WTC11 (cell line): Measurements from ENCODE around the gene ASIC2. TPM values are rescaled to one million over a fixed set of nuclear protein-coding genes. Genes with fewer than 3 reads are reported as not detected.
A peak's percentile ranks its signal among the peaks of the same experiment; 100 is the strongest.

ENCODE experiments used
- ATAC-seq: fragments of 200-7000 bp; cut with Tn5 transposase; 2 replicates; pipeline ENCODE4 v1.10.0; 2021; ENCODE audit warnings: mild to moderate bottlenecking, moderate library complexity
- Bru-seq: library from RNA; stranded (reverse); fragments of 400-500 nt; gene quantifications from one replicate; lab custom pipeline; 2021; lab: Mats Ljungman, UMichigan
- CTCF ChIA-PET: fragments of 300-600 bp; sonication (Branson Sonifier 250); formaldehyde crosslinking; loops from one replicate; lab custom pipeline; 2021; ENCODE audit warnings: antibody characterized with exemption; lab: Charles Lee
- POLR2A ChIA-PET: fragments of 350-600 bp; sonication (Branson Sonifier 250); formaldehyde crosslinking; loops from one replicate; lab custom pipeline; 2021; ENCODE audit warnings: antibody characterized with exemption; lab: Charles Lee
- DNase-seq: peaks from one replicate; pipeline ENCODE4 v3.0.0; 2021; ENCODE audit warnings: low spot score
- H3K27ac Mint-ChIP-seq: 2 replicates; pipeline ENCODE4 v1.8.0; 2021; ENCODE audit warnings: mixed read lengths
- H3K27me3 Mint-ChIP-seq: 2 replicates; pipeline ENCODE4 v1.8.0; 2021; ENCODE audit warnings: low read depth, mild to moderate bottlenecking, moderate library complexity, mixed read lengths
- H3K36me3 Mint-ChIP-seq: 2 replicates; pipeline ENCODE4 v1.8.0; 2021; ENCODE audit warnings: mixed read lengths
- H3K4me1 Mint-ChIP-seq: 2 replicates; pipeline ENCODE4 v1.8.0; 2022; ENCODE audit warnings: mixed read lengths
- H3K4me3 Mint-ChIP-seq: 2 replicates; pipeline ENCODE4 v1.8.0; 2021; ENCODE audit warnings: mild to moderate bottlenecking, moderate library complexity, mixed read lengths
- H3K9me3 Mint-ChIP-seq: 2 replicates; pipeline ENCODE4 v1.8.0; 2021; ENCODE audit warnings: mixed read lengths
- EMX1 ChIP-seq: fragments of 250-450 bp; sonication (Bioruptor Pico); IDR thresholded peaks from 2 replicates; pipeline ENCODE4 v1.8.0; 2021; ENCODE audit warnings: mild to moderate bottlenecking
- FOXP1 ChIP-seq: sonication (generic); formaldehyde crosslinking; IDR thresholded peaks from 2 replicates; pipeline ENCODE4 v1.8.0; 2022; ENCODE audit warnings: missing genetic modification reagents, mild to moderate bottlenecking, moderate library complexity, borderline replicate concordance
- HMGA2 ChIP-seq: fragments of 250-450 bp; sonication (Bioruptor Pico); IDR thresholded peaks from 2 replicates; pipeline ENCODE4 v1.4.0; 2021; ENCODE audit warnings: mild to moderate bottlenecking, moderate library complexity
- HMGXB4 ChIP-seq: sonication (generic); formaldehyde crosslinking; IDR thresholded peaks from 2 replicates; pipeline ENCODE4 v1.8.1; 2023; ENCODE audit warnings: mild to moderate bottlenecking, moderate library complexity, missing genetic modification reagents
- IRF2 ChIP-seq: sonication (generic); formaldehyde crosslinking; IDR thresholded peaks from 2 replicates; pipeline ENCODE4 v1.8.0; 2022; ENCODE audit warnings: low read depth, missing genetic modification reagents, borderline replicate concordance
- KAT7 ChIP-seq: sonication (generic); formaldehyde crosslinking; IDR thresholded peaks from 2 replicates; pipeline ENCODE4 v1.8.1; 2023; ENCODE audit warnings: missing genetic modification reagents, mild to moderate bottlenecking, borderline replicate concordance
- NR3C1 ChIP-seq: sonication (generic); formaldehyde crosslinking; conservative IDR thresholded peaks from 2 replicates; pipeline ENCODE4 v1.8.1; 2023; ENCODE audit warnings: low read depth, mild to moderate bottlenecking, missing genetic modification reagents
- PRDM15 ChIP-seq: sonication (generic); formaldehyde crosslinking; IDR thresholded peaks from 2 replicates; pipeline ENCODE4 v1.8.0; 2022; ENCODE audit warnings: missing genetic modification reagents
- SMAD3 ChIP-seq: sonication (generic); formaldehyde crosslinking; IDR thresholded peaks from 2 replicates; pipeline ENCODE4 v1.8.0; 2022; ENCODE audit warnings: missing genetic modification reagents, mild to moderate bottlenecking, borderline replicate concordance
- SOX15 ChIP-seq: fragments of 250-450 bp; sonication (Bioruptor Pico); IDR thresholded peaks from 2 replicates; pipeline ENCODE4 v1.9.0; 2021; ENCODE audit warnings: mild to moderate bottlenecking
- USF1 ChIP-seq: sonication (generic); formaldehyde crosslinking; IDR thresholded peaks from 2 replicates; pipeline ENCODE4 v1.8.0; 2022; ENCODE audit warnings: mild to moderate bottlenecking, missing genetic modification reagents
- ZBTB21 ChIP-seq: sonication (generic); formaldehyde crosslinking; IDR thresholded peaks from 2 replicates; pipeline ENCODE4 v1.8.1; 2023; ENCODE audit warnings: mild to moderate bottlenecking, missing genetic modification reagents, borderline replicate concordance
- ZNF121 ChIP-seq: sonication (generic); formaldehyde crosslinking; IDR thresholded peaks from 2 replicates; pipeline ENCODE4 v1.8.0; 2023; ENCODE audit warnings: missing genetic modification reagents
- ZNF263 ChIP-seq: sonication (generic); formaldehyde crosslinking; IDR thresholded peaks from 2 replicates; pipeline ENCODE4 v1.8.1; 2022; ENCODE audit warnings: low read depth, mild to moderate bottlenecking, moderate library complexity, missing genetic modification reagents
- ZNF281 ChIP-seq: sonication (generic); formaldehyde crosslinking; IDR thresholded peaks from 2 replicates; pipeline ENCODE4 v1.8.0; 2023; ENCODE audit warnings: mild to moderate bottlenecking, missing genetic modification reagents
- ZNF425 ChIP-seq: fragments of 250-450 bp; sonication (Bioruptor Pico); conservative IDR thresholded peaks from 2 replicates; pipeline ENCODE4 v1.9.0; 2021; ENCODE audit warnings: mild to moderate bottlenecking
- ZNF512 ChIP-seq: sonication (generic); formaldehyde crosslinking; IDR thresholded peaks from 2 replicates; pipeline ENCODE4 v1.8.1; 2022; ENCODE audit warnings: missing genetic modification reagents, borderline replicate concordance
- ZSCAN18 ChIP-seq: fragments of 250-450 bp; sonication (Bioruptor Pico); IDR thresholded peaks from 2 replicates; pipeline ENCODE4 v2.1.2; 2022; ENCODE audit warnings: mild to moderate bottlenecking, moderate library complexity
- long read RNA-seq, 3 experiments: library from RNA in 1 of 3; library from capped mRNA in 1 of 3; library from polyadenylated mRNA in 1 of 3; unstranded in 2 of 3; stranded (forward) in 1 of 3; transcript quantifications; one replicate each; pipeline ENCODE4 v2.0.0, GENCODE V29; 2021
- total RNA-seq: library from RNA; stranded (reverse); gene quantifications from 3 replicates; pipeline ENCODE4 v1.2.3, GENCODE V29; 2021

The ASIC2 gene
- 2.1 to 2.7 TPM (median 2.3 TPM) in 3 replicates for total RNA-seq
- Bru-seq, nascent RNA, result percentile 30 among the genes with signal in this experiment
- long read RNA-seq, experiment 1, partial matches to known transcripts, result 0 of 28 reads
- long read RNA-seq, experiment 1, other reads (novel, unspliced or antisense), result 28 of 28 reads
- long read RNA-seq, experiment 2, result 0 reads
- long read RNA-seq, experiment 3, partial matches to known transcripts, result 0 of 9 reads
- long read RNA-seq, experiment 3, other reads (novel, unspliced or antisense), result 9 of 9 reads

GRCh38 chr17:33292981-33293867 lies at the start of gene ASIC2:
ASIC2 (minus strand) TSS chr17:33293295.
- POLR2A ChIA-PET, result no interaction called here
- H3K4me1 Mint-ChIP-seq, result peaks cover 9% of the 10 kb centered on the region
- H3K27ac Mint-ChIP-seq, result no peak within 1 kb of the TSS
- H3K36me3 Mint-ChIP-seq, result no peaks in the 10 kb centered on the region
- H3K9me3 Mint-ChIP-seq, result no peaks in the 10 kb centered on the region
- peaks cover 86% of the 10 kb centered on the region for H3K27me3 Mint-ChIP-seq
- ATAC-seq, result peak; percentile 56
- peak; percentile 68 for DNase-seq
- CTCF ChIA-PET, result interaction anchor here (0.7 to 5.6 kb wide), 23 partner anchors 8 to 458 kb away, joined by 3 to 55 read pairs (median 4); no protein-coding TSS in a partner anchor
- TF ChIP-seq NR3C1 (CRISPR knock-in tag) (no peak), ZNF263 (no peak), FOXP1 (no peak), ZNF121 (CRISPR knock-in tag) (no peak)
- H3K4me3 Mint-ChIP-seq, result peak within 1 kb of the TSS; percentile 69

- Mint-ChIP-seq H3K9me3 (peaks cover 3% of the 10 kb centered on the region; the same call in 1 of the 2 replicates), H3K4me3 (no peak overlapping the region), H3K36me3 (no peaks in the 10 kb centered on the region), H3K27me3 (peaks cover 61% of the 10 kb centered on the region), H3K27ac (no peak overlapping the region), H3K4me1 (peaks cover 5% of the 10 kb centered on the region)
- DNase-seq (no peak), ATAC-seq (no peak)
- ChIA-PET CTCF (no interaction called here), POLR2A (no interaction called here)
- TF ChIP-seq ZNF281, result no peak
- no peak for TF ChIP-seq ZBTB21 (CRISPR knock-in tag)
- TF ChIP-seq PRDM15 (CRISPR knock-in tag), result no peak
- TF ChIP-seq ZNF512 (CRISPR knock-in tag), result no peak
- no peak for TF ChIP-seq ZSCAN18 (CRISPR knock-in tag)
- no peak for TF ChIP-seq ZNF425 (CRISPR knock-in tag)
- TF ChIP-seq IRF2 (CRISPR knock-in tag), result no peak
- no peak for TF ChIP-seq EMX1 (CRISPR knock-in tag)
- TF ChIP-seq HMGA2 (CRISPR knock-in tag), result no peak
- no peak for TF ChIP-seq SMAD3
- no peak for TF ChIP-seq SOX15
- TF ChIP-seq USF1 (CRISPR knock-in tag), result no peak
- no peak for TF ChIP-seq HMGXB4 (CRISPR knock-in tag)
- TF ChIP-seq KAT7 (CRISPR knock-in tag), result no peak
These were observed 48.9 kb upstream of the ASIC2 start for GRCh38 chr17:33342025-33342424.
